Panc1 (cell line): ENCODE data around the gene ASIC3. TPM values are rescaled to one million over a fixed set of nuclear protein-coding genes. Genes with fewer than 3 reads are reported as not detected.

Experiments
- ATAC-seq: fragments of 200-7000 bp; cut with Tn5 transposase; 2 replicates; pipeline ENCODE4 v1.9.1; 2020; ENCODE audit warnings: mild to moderate bottlenecking, moderate library complexity
- BruUV-seq: library from RNA; stranded (reverse); fragments of 400-500 nt; replicated peaks from 2 replicates; lab custom pipeline; 2021; lab: Mats Ljungman, UMichigan
- CTCF ChIA-PET: fragments of 300-600 bp; sonication (Branson Sonifier 250); formaldehyde crosslinking; loops from one replicate; lab custom pipeline; 2022; ENCODE audit warnings: antibody characterized with exemption; lab: Charles Lee
- POLR2A ChIA-PET: fragments of 300-600 bp; sonication (Branson Sonifier 250); formaldehyde crosslinking; loops from one replicate; lab custom pipeline; 2022; ENCODE audit warnings: antibody characterized with exemption; lab: Charles Lee
- DNase-seq: peaks from one replicate; pipeline ENCODE4 v3.0.0-alpha.2; 2010; ENCODE audit warnings: low read depth, low spot score
- H3K27ac ChIP-seq: 2 replicates; pipeline ENCODE4 v1.5.1; 2011; ENCODE audit warnings: mild to moderate bottlenecking, low read length, inconsistent platforms
- H3K27me3 ChIP-seq: fragments of 200-500 bp; sonication (Bioruptor generic); 2 replicates; pipeline ENCODE4 v1.6.0; 2014; ENCODE audit warnings: low read length, inconsistent platforms; ENCODE audit not compliant: control insufficient read depth, insufficient read depth
- H3K36me3 ChIP-seq: fragments of 200-500 bp; sonication (Bioruptor generic); 2 replicates; pipeline ENCODE4 v1.5.1; 2014; ENCODE audit warnings: inconsistent platforms, mild to moderate bottlenecking, low read length, moderate library complexity; ENCODE audit not compliant: control insufficient read depth, insufficient read depth
- H3K4me1 ChIP-seq: 2 replicates; pipeline ENCODE4 v1.5.1; 2011; ENCODE audit warnings: inconsistent platforms, mild to moderate bottlenecking, low read length, moderate library complexity; ENCODE audit not compliant: control insufficient read depth, insufficient read depth
- H3K4me3 ChIP-seq, 2 experiments: 2 replicates each; pipeline ENCODE4 v1.5.1; 2011 to 2012; ENCODE audit warnings: low read depth in 2 of 2, low read length in 2 of 2, mild to moderate bottlenecking in 2 of 2, inconsistent platforms in 1 of 2, moderate library complexity in 1 of 2
- H3K9me3 ChIP-seq: fragments of 200-500 bp; sonication (Bioruptor generic); 2 replicates; pipeline ENCODE4 v1.5.1; 2014; ENCODE audit warnings: low read depth, mild to moderate bottlenecking, inconsistent platforms, low read length, moderate library complexity; ENCODE audit not compliant: control insufficient read depth, insufficient read depth
- POLR2AphosphoS5 ChIP-seq: IDR thresholded peaks from 2 replicates; pipeline ENCODE4 v1.6.1; 2012; ENCODE audit warnings: mild to moderate bottlenecking, low read depth, low read length, moderate library complexity
- REST ChIP-seq, 2 experiments: IDR thresholded peaks; 2 replicates each; pipeline ENCODE4 v1.6.1; 2011 to 2012; ENCODE audit warnings: low read depth in 2 of 2, control low read depth in 1 of 2, low read length in 1 of 2, mild to moderate bottlenecking in 1 of 2, moderate library complexity in 1 of 2; ENCODE audit not compliant: insufficient read depth in 1 of 2
- SIN3A ChIP-seq: IDR thresholded peaks from 2 replicates; pipeline ENCODE4 v1.6.1; 2012; ENCODE audit warnings: low read depth, mild to moderate bottlenecking, low read length, moderate library complexity, borderline replicate concordance; ENCODE audit not compliant: insufficient read depth
- TCF7L2 ChIP-seq: IDR thresholded peaks from 2 replicates; pipeline ENCODE4 v1.6.1; 2011; ENCODE audit warnings: mild to moderate bottlenecking, low read depth, low read length, inconsistent platforms
- in situ Hi-C: cut with HindIII; loops from 2 replicates; pipeline ENCODE4 v1.10.0; 2016; ENCODE audit warnings: low sequenced_read_pairs, low pct_unique_long_range_greater_than_20kb
- intact Hi-C: fragments of 100-400 bp; cut with micrococcal nuclease; formaldehyde crosslinking; loops from one replicate; pipeline ENCODE4 v1.10.0; 2022; ENCODE audit not compliant: unreplicated experiment
- total RNA-seq: library from RNA; stranded (reverse); gene quantifications from one replicate; pipeline ENCODE4 v1.2.1, GENCODE V29; 2021; ENCODE audit not compliant: unreplicated experiment
- TF ChIP-seq, protein P1 (sequence below): fragments of 450-650 bp; IDR thresholded peaks from 2 replicates; pipeline ENCODE4 v1.5.1; 2017; ENCODE audit warnings: mild to moderate bottlenecking

Gene ASIC3
- total RNA-seq, 1 experiment from 2014 or later: 1.3 TPM

- DNase-seq (no peak), ATAC-seq (no peak)
- BruUV-seq: no TSS peak
- Histone ChIP-seq H3K36me3 (no peaks in the 10 kb centered on the region), H3K4me1 (peaks cover 2% of the 10 kb centered on the region), H3K9me3 (no peaks in the 10 kb centered on the region), H3K4me3 (no peak overlapping the region), H3K27ac (no peak overlapping the region), H3K27me3 (no peaks in the 10 kb centered on the region)
- in situ Hi-C loops (no loop called here), intact Hi-C loops (no loop called here)
- TF ChIP-seq SIN3A: no peak
- no peak for TF ChIP-seq REST (IDR thresholded peaks at IDR 0.05; ENCODE audit: insufficient read depth in 1 of 2, low read depth in 2 of 2, low read length in 1 of 2)
- no peak for TF ChIP-seq POLR2AphosphoS5
- TF ChIP-seq TCF7L2: no peak
- TF ChIP-seq, protein P1, sequence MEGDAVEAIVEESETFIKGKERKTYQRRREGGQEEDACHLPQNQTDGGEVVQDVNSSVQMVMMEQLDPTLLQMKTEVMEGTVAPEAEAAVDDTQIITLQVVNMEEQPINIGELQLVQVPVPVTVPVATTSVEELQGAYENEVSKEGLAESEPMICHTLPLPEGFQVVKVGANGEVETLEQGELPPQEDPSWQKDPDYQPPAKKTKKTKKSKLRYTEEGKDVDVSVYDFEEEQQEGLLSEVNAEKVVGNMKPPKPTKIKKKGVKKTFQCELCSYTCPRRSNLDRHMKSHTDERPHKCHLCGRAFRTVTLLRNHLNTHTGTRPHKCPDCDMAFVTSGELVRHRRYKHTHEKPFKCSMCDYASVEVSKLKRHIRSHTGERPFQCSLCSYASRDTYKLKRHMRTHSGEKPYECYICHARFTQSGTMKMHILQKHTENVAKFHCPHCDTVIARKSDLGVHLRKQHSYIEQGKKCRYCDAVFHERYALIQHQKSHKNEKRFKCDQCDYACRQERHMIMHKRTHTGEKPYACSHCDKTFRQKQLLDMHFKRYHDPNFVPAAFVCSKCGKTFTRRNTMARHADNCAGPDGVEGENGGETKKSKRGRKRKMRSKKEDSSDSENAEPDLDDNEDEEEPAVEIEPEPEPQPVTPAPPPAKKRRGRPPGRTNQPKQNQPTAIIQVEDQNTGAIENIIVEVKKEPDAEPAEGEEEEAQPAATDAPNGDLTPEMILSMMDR: no peak
- CTCF ChIA-PET: interaction anchor here (0.5 to 0.6 kb wide), 2 partner anchors 113 to 237 kb away, joined by 3 read pairs; no protein-coding TSS in a partner anchor
- POLR2A ChIA-PET: no interaction called here
Measured at GRCh38 chr7:151023232-151023631, 25.1 kb upstream of the ASIC3 start.

GRCh38 chr7:151024435-151025056 lies 23.8 kb upstream of the ASIC3 start, which contains the start of gene ATG9B:
Gene ATG9B, minus strand, starts transcription at chr7:151024494. Its CDS starts 71 bp downstream, at chr7:151024423.
- BruUV-seq: no TSS peak
- ATAC-seq (no peak), DNase-seq (no peak)
- H3K9me3 ChIP-seq: no peaks in the 10 kb centered on the region
- H3K4me1 ChIP-seq: no peaks in the 10 kb centered on the region; the same call in none of the 2 replicates
- no peaks in the 10 kb centered on the region for H3K27me3 ChIP-seq
- H3K4me3 ChIP-seq: no peak within 1 kb of the TSS
- H3K27ac ChIP-seq: no peak within 1 kb of the TSS
- TF ChIP-seq POLR2AphosphoS5: no peak
- TF ChIP-seq TCF7L2: no peak
- in situ Hi-C loops (no loop called here), intact Hi-C loops (no loop called here)
- POLR2A ChIA-PET: no interaction called here
- no peaks in the 10 kb centered on the region for H3K36me3 ChIP-seq
- CTCF ChIA-PET: no interaction called here
